ENCODE results near the gene CENPP. TPM values are rescaled to one million over a fixed set of nuclear protein-coding genes. Genes with fewer than 3 reads are reported as not detected.

The CENPP gene
- total RNA-seq, 1 experiment from 2014 or later = 14.3 TPM

GRCh38 chr9:92422611-92423338 is 97.0 kb downstream of the CENPP start:
- ChIA-PET CTCF (no interaction called here), POLR2A (no interaction called here)
- H3K4me1 Mint-ChIP-seq = no peaks in the 10 kb centered on the region; the same call in 1 of the 2 replicates
- no peak for TF ChIP-seq ZNF396 (CRISPR knock-in tag; IDR thresholded peaks at IDR 0.05; ENCODE audit: borderline replicate concordance)
- TF ChIP-seq ZNF138 (CRISPR knock-in tag; conservative IDR thresholded peaks at IDR 0.05) = no peak
- TF ChIP-seq TEAD4 (CRISPR knock-in tag; IDR thresholded peaks at IDR 0.05) = no peak
- no peak for TF ChIP-seq ATF1 (CRISPR knock-in tag; IDR thresholded peaks at IDR 0.05)
- TF ChIP-seq PRRX2 (CRISPR knock-in tag; IDR thresholded peaks at IDR 0.05) = no peak
- no peak for TF ChIP-seq CREB1 (CRISPR knock-in tag; IDR thresholded peaks at IDR 0.05)
- no peak for TF ChIP-seq GRHL2 (CRISPR knock-in tag; IDR thresholded peaks at IDR 0.05; ENCODE audit: insufficient replicate concordance, severe bottlenecking)
- TF ChIP-seq, protein P1, sequence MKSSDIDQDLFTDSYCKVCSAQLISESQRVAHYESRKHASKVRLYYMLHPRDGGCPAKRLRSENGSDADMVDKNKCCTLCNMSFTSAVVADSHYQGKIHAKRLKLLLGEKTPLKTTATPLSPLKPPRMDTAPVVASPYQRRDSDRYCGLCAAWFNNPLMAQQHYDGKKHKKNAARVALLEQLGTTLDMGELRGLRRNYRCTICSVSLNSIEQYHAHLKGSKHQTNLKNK (CRISPR knock-in tag; IDR thresholded peaks at IDR 0.05) = no peak
- no peak for TF ChIP-seq MAX (CRISPR knock-in tag; IDR thresholded peaks at IDR 0.05)
- no peak for TF ChIP-seq ZNF263 (CRISPR knock-in tag; IDR thresholded peaks at IDR 0.05; ENCODE audit: low read depth)
- no peak for TF ChIP-seq KAT7 (CRISPR knock-in tag; IDR thresholded peaks at IDR 0.05; ENCODE audit: borderline replicate concordance)
- no peak for ATAC-seq
- no peaks in the 10 kb centered on the region; the same call in 1 of the 2 replicates for H3K27me3 Mint-ChIP-seq (ENCODE audit: low read depth)
- H3K9me3 Mint-ChIP-seq = no peaks in the 10 kb centered on the region
- no peak overlapping the region for H3K27ac Mint-ChIP-seq
- H3K4me3 Mint-ChIP-seq = no peak overlapping the region
- H3K36me3 Mint-ChIP-seq = no peaks in the 10 kb centered on the region
- DNase-seq (ENCODE audit: low spot score) = no peak

DNA sequence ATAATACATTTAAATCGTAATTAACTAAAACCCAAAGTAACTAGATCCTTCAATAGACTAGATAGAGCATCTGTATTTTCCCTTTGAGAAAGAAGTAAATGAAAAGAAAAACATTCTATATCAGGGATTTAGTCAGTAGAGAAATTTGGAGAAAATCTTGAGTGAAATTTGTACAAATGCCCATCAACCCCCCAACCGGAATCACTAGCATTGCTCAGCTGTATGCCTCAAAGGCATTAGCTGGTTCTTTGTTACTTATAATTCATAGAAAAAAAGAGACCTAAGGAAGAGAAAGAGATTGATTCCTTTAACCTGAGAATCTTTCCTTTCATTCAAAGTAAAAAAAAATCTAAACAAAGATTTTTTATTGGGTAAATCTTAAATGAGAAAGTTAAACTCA is 97.9 kb downstream of the CENPP start:
- ChIA-PET CTCF (no interaction called here), POLR2A (no interaction called here)
- DNase-seq (ENCODE audit: low spot score) (no peak), ATAC-seq (no peak)
- TF ChIP-seq FOXK1 (CRISPR knock-in tag; IDR thresholded peaks at IDR 0.05) (no peak), ZBTB21 (CRISPR knock-in tag; IDR thresholded peaks at IDR 0.05; ENCODE audit: borderline replicate concordance) (no peak), GRHL2 (CRISPR knock-in tag; IDR thresholded peaks at IDR 0.05; ENCODE audit: insufficient replicate concordance, severe bottlenecking) (no peak), JUN (CRISPR knock-in tag; IDR thresholded peaks at IDR 0.05) (no peak), NR1H2 (CRISPR knock-in tag; IDR thresholded peaks at IDR 0.05) (no peak), IRF2 (CRISPR knock-in tag; IDR thresholded peaks at IDR 0.05; ENCODE audit: borderline replicate concordance, low read depth) (no peak), NFYB (CRISPR knock-in tag; conservative IDR thresholded peaks at IDR 0.05; ENCODE audit: low read depth) (no peak), ZNF671 (CRISPR knock-in tag; IDR thresholded peaks at IDR 0.05) (no peak), E2F1 (CRISPR knock-in tag; IDR thresholded peaks at IDR 0.05) (no peak), CREM (CRISPR knock-in tag; IDR thresholded peaks at IDR 0.05) (no peak), HMGA2 (CRISPR knock-in tag; IDR thresholded peaks at IDR 0.05) (no peak), RELA (CRISPR knock-in tag; IDR thresholded peaks at IDR 0.05; ENCODE audit: borderline replicate concordance) (no peak), ATF1 (CRISPR knock-in tag; IDR thresholded peaks at IDR 0.05) (no peak), PRDM15 (CRISPR knock-in tag; IDR thresholded peaks at IDR 0.05) (no peak), MLX (CRISPR knock-in tag; IDR thresholded peaks at IDR 0.05) (no peak)
- TF ChIP-seq, protein P2, sequence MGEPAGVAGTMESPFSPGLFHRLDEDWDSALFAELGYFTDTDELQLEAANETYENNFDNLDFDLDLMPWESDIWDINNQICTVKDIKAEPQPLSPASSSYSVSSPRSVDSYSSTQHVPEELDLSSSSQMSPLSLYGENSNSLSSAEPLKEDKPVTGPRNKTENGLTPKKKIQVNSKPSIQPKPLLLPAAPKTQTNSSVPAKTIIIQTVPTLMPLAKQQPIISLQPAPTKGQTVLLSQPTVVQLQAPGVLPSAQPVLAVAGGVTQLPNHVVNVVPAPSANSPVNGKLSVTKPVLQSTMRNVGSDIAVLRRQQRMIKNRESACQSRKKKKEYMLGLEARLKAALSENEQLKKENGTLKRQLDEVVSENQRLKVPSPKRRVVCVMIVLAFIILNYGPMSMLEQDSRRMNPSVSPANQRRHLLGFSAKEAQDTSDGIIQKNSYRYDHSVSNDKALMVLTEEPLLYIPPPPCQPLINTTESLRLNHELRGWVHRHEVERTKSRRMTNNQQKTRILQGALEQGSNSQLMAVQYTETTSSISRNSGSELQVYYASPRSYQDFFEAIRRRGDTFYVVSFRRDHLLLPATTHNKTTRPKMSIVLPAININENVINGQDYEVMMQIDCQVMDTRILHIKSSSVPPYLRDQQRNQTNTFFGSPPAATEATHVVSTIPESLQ (CRISPR knock-in tag; IDR thresholded peaks at IDR 0.05) = no peak
- TF ChIP-seq, protein P3, sequence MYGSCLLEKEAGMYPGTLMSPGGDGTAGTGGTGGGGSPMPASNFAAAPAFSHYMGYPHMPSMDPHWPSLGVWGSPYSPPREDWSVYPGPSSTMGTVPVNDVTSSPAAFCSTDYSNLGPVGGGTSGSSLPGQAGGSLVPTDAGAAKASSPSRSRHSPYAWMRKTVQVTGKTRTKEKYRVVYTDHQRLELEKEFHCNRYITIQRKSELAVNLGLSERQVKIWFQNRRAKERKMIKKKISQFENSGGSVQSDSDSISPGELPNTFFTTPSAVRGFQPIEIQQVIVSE (CRISPR knock-in tag; IDR thresholded peaks at IDR 0.05; ENCODE audit: borderline replicate concordance) = no peak
- Mint-ChIP-seq H3K27ac (no peak overlapping the region), H3K9me3 (no peaks in the 10 kb centered on the region), H3K36me3 (no peaks in the 10 kb centered on the region), H3K27me3 (ENCODE audit: low read depth) (no peaks in the 10 kb centered on the region; the same call in 1 of the 2 replicates), H3K4me3 (no peak overlapping the region), H3K4me1 (no peaks in the 10 kb centered on the region; the same call in 1 of the 2 replicates)
